IMR-90 (cell line): ENCODE data around the gene NUDT3. TPM values are rescaled to one million over a fixed set of nuclear protein-coding genes. Genes with fewer than 3 reads are reported as not detected.

Experiments
- ATAC-seq: fragments of 200-7000 bp; cut with Tn5 transposase; 2 replicates; pipeline ENCODE4 v1.9.1; 2020; ENCODE audit warnings: low read depth, mild to moderate bottlenecking, moderate library complexity
- BruUV-seq: library from RNA; stranded (reverse); fragments of 400-500 nt; replicated peaks from 2 replicates; lab custom pipeline; 2021; lab: Mats Ljungman, UMichigan
- CTCF ChIA-PET: fragments of 300-600 bp; formaldehyde crosslinking; extraction: SDS; loops from one replicate; lab custom pipeline; 2021; ENCODE audit warnings: antibody characterized with exemption; lab: Yijun Ruan, JAX
- POLR2A ChIA-PET: fragments of 300-600 bp; sonication (Branson Sonifier 250); formaldehyde crosslinking; loops from one replicate; lab custom pipeline; 2022; ENCODE audit warnings: antibody characterized with exemption; ENCODE audit not compliant: unreplicated experiment; lab: Charles Lee
- DNase-seq: peaks from one replicate; pipeline ENCODE4 v3.0.0; 2013
- H2AFZ ChIP-seq: replicated peaks from 2 replicates; pipeline ENCODE3; 2013; ENCODE audit warnings: low read length, mild to moderate bottlenecking; ENCODE audit not compliant: poor library complexity
- H2AK5ac ChIP-seq: 2 replicates; pipeline ENCODE4 v1.6.1; 2013; ENCODE audit warnings: low read depth, low read length, inconsistent platforms
- H2AK9ac ChIP-seq: replicated peaks from 2 replicates; pipeline ENCODE3; 2013; ENCODE audit warnings: mild to moderate bottlenecking, low read depth, low read length, moderate library complexity; ENCODE audit not compliant: poor library complexity
- H2BK120ac ChIP-seq: 2 replicates; pipeline ENCODE4 v1.6.1; 2013; ENCODE audit warnings: low read depth, low read length, inconsistent platforms
- H2BK15ac ChIP-seq: 3 replicates; pipeline ENCODE4 v1.6.1; 2013; ENCODE audit warnings: low read depth, low read length, inconsistent platforms
- H2BK20ac ChIP-seq: 2 replicates; pipeline ENCODE4 v1.6.1; 2013; ENCODE audit warnings: low read depth, mild to moderate bottlenecking, inconsistent platforms, low read length, moderate library complexity
- H2BK5ac ChIP-seq: 2 replicates; pipeline ENCODE4 v1.6.1; 2013; ENCODE audit warnings: mild to moderate bottlenecking, low read depth, low read length, inconsistent platforms; ENCODE audit not compliant: poor library complexity, severe bottlenecking
- H3K14ac ChIP-seq: replicated peaks from 2 replicates; pipeline ENCODE4 v1.6.1; 2013; ENCODE audit warnings: low read depth, low read length, inconsistent platforms
- H3K18ac ChIP-seq: 2 replicates; pipeline ENCODE4 v1.6.1; 2013; ENCODE audit warnings: low read depth, low read length, control low read depth
- H3K23ac ChIP-seq: 2 replicates; pipeline ENCODE4 v1.6.1; 2013; ENCODE audit warnings: low read depth, low read length, inconsistent platforms
- H3K27ac ChIP-seq: 2 replicates; pipeline ENCODE4 v1.5.1; 2013; ENCODE audit warnings: mild to moderate bottlenecking, control low read depth, low read length; ENCODE audit not compliant: insufficient read depth
- H3K27me3 ChIP-seq: 2 replicates; pipeline ENCODE4 v1.6.1; 2013; ENCODE audit warnings: low read length; ENCODE audit not compliant: control insufficient read depth, insufficient read depth
- H3K36me3 ChIP-seq: 2 replicates; pipeline ENCODE4 v1.6.1; 2013; ENCODE audit warnings: low read length, mixed read lengths; ENCODE audit not compliant: control insufficient read depth, insufficient read depth
- H3K4ac ChIP-seq: 2 replicates; pipeline ENCODE4 v1.6.1; 2013; ENCODE audit warnings: low read depth, low read length, inconsistent platforms
- H3K4me1 ChIP-seq: 2 replicates; pipeline ENCODE4 v1.6.1; 2013; ENCODE audit warnings: low read length, mixed read lengths; ENCODE audit not compliant: control insufficient read depth, insufficient read depth
- H3K4me2 ChIP-seq: 2 replicates; pipeline ENCODE4 v1.6.1; 2013; ENCODE audit warnings: low read depth, mild to moderate bottlenecking, control low read depth, low read length, moderate library complexity
- H3K4me3 ChIP-seq: 2 replicates; pipeline ENCODE4 v1.5.1; 2013; ENCODE audit warnings: low read depth, mild to moderate bottlenecking, control low read depth, low read length, moderate library complexity; ENCODE audit not compliant: insufficient read depth
- H3K56ac ChIP-seq: 2 replicates; pipeline ENCODE4 v1.6.1; 2013; ENCODE audit warnings: low read length, inconsistent platforms; ENCODE audit not compliant: insufficient read depth; ENCODE audit errors: extremely low read depth
- H3K79me1 ChIP-seq, 2 experiments: 2 replicates each; pipeline ENCODE4 v1.6.1; 2013; ENCODE audit warnings: low read length in 2 of 2, inconsistent platforms in 1 of 2, low read depth in 1 of 2
- H3K9ac ChIP-seq: 2 replicates; pipeline ENCODE4 v1.6.1; 2013; ENCODE audit warnings: low read depth, low read length, control low read depth
- H3K9me1 ChIP-seq: 2 replicates; pipeline ENCODE4 v1.6.1; 2013; ENCODE audit warnings: low read length, inconsistent platforms; ENCODE audit not compliant: insufficient read depth
- H3K9me3 ChIP-seq: 2 replicates; pipeline ENCODE4 v1.6.1; 2013; ENCODE audit warnings: low read length; ENCODE audit not compliant: control insufficient read depth, insufficient read depth
- H4K20me1 ChIP-seq: 2 replicates; pipeline ENCODE4 v1.6.1; 2013; ENCODE audit warnings: low read length, inconsistent platforms; ENCODE audit not compliant: insufficient read depth
- H4K5ac ChIP-seq: 2 replicates; pipeline ENCODE4 v1.6.1; 2013; ENCODE audit warnings: mild to moderate bottlenecking, low read depth, low read length, control low read depth
- H4K8ac ChIP-seq, 2 experiments: 2 replicates each; pipeline ENCODE4 v1.6.1; 2013; ENCODE audit warnings: low read depth in 2 of 2, low read length in 2 of 2, control low read depth in 1 of 2, inconsistent platforms in 1 of 2
- H4K91ac ChIP-seq: 2 replicates; pipeline ENCODE4 v1.6.1; 2013; ENCODE audit warnings: low read depth, low read length, inconsistent platforms; ENCODE audit not compliant: insufficient read depth
- BHLHE40 ChIP-seq: fragments of 150-350 bp; IDR thresholded peaks from 2 replicates; pipeline ENCODE4 v1.6.1; 2016; ENCODE audit warnings: mild to moderate bottlenecking, low read depth, low read length
- CEBPB ChIP-seq: IDR thresholded peaks from 2 replicates; pipeline ENCODE4 v1.6.1; 2012; ENCODE audit warnings: low read depth, low read length, improper control_type of control experiment
- CHD1 ChIP-seq: IDR thresholded peaks from 2 replicates; pipeline ENCODE4 v1.6.1; 2012; ENCODE audit warnings: low read depth, low read length, improper control_type of control experiment
- FOS ChIP-seq: fragments of 150-350 bp; IDR thresholded peaks from 2 replicates; pipeline ENCODE4 v1.6.1; 2016; ENCODE audit warnings: low read depth, low read length
- MAFK ChIP-seq: IDR thresholded peaks from 2 replicates; pipeline ENCODE4 v1.6.1; 2012; ENCODE audit warnings: low read depth, low read length, improper control_type of control experiment
- MAZ ChIP-seq: IDR thresholded peaks from 2 replicates; pipeline ENCODE4 v1.6.1; 2012; ENCODE audit warnings: low read depth, mild to moderate bottlenecking, low read length, improper control_type of control experiment, moderate library complexity, borderline replicate concordance
- MXI1 ChIP-seq: IDR thresholded peaks from 2 replicates; pipeline ENCODE4 v1.6.1; 2012; ENCODE audit warnings: low read depth, mild to moderate bottlenecking, low read length, moderate library complexity, borderline replicate concordance
- NFE2L2 ChIP-seq: fragments of 150-350 bp; IDR thresholded peaks from 2 replicates; pipeline ENCODE4 v1.6.1; 2016; ENCODE audit warnings: low read depth, mild to moderate bottlenecking, low read length
- POLR2A ChIP-seq: IDR thresholded peaks from 2 replicates; pipeline ENCODE4 v1.6.1; 2012; ENCODE audit warnings: mild to moderate bottlenecking, low read depth, low read length
- RAD21 ChIP-seq: IDR thresholded peaks from 2 replicates; pipeline ENCODE4 v1.6.1; 2012; ENCODE audit warnings: low read length, improper control_type of control experiment
- RCOR1 ChIP-seq: IDR thresholded peaks from 2 replicates; pipeline ENCODE4 v1.6.1; 2012; ENCODE audit warnings: mild to moderate bottlenecking, low read length, improper control_type of control experiment; ENCODE audit not compliant: insufficient replicate concordance
- RFX5 ChIP-seq: IDR thresholded peaks from 2 replicates; pipeline ENCODE4 v1.8.0; 2012; ENCODE audit warnings: low read depth, mild to moderate bottlenecking, low read length, moderate library complexity
- SMC3 ChIP-seq: fragments of 150-350 bp; IDR thresholded peaks from 2 replicates; pipeline ENCODE4 v1.6.1; 2016; ENCODE audit warnings: low read depth, mild to moderate bottlenecking, antibody characterized with exemption, low read length, moderate library complexity
- WGBS, 2 experiments: methylation state at CpG; one replicate each; pipeline versions ENCODE4 v1.1.5 to v1.1.7; 2013; ENCODE audit warnings: missing lambda C conversion rate in 2 of 2; ENCODE audit not compliant: insufficient read length in 1 of 2; ENCODE audit errors: extremely low coverage in 2 of 2; 5-methylcytosine and 5-hydroxymethylcytosine counted together
- dilution Hi-C: fragments of 300-500 bp; cut with HindIII; formaldehyde crosslinking; loops from one replicate; pipeline ENCODE4 v1.14.3; 2018; ENCODE audit warnings: low sequenced_read_pairs; ENCODE audit not compliant: unreplicated experiment
- in situ Hi-C: fragments of 300-500 bp; cut with MboI; formaldehyde crosslinking; loops from 3 replicates; pipeline ENCODE4 v1.14.3; 2019; ENCODE audit warnings: low sequenced_read_pairs, inconsistent platforms, mixed read lengths
- intact Hi-C: fragments of 100-400 bp; cut with micrococcal nuclease; formaldehyde crosslinking; loops from 2 replicates; pipeline ENCODE4 v1.10.0; 2022
- polyA plus RNA-seq, 3 experiments: library from polyadenylated mRNA; depleted of rRNA; stranded (reverse); fragments of >200 nt; gene quantifications; 2 replicates each; pipeline ENCODE4 v1.2.3, GENCODE V29; 2012; ENCODE audit warnings: low replicate concordance in 1 of 3
- total RNA-seq: library from RNA; depleted of rRNA; stranded (reverse); fragments of >200 nt; gene quantifications from 2 replicates; pipeline ENCODE4 v1.2.3, GENCODE V29; 2012
- TF ChIP-seq, protein P1 (sequence below): fragments of 150-350 bp; IDR thresholded peaks from 2 replicates; pipeline ENCODE4 v1.6.1; 2017; ENCODE audit warnings: mild to moderate bottlenecking, antibody characterized with exemption, low read length, low read depth
- TF ChIP-seq, protein P2 (sequence below): conservative IDR thresholded peaks from 2 replicates; pipeline ENCODE4 v1.5.1; 2012; ENCODE audit warnings: mild to moderate bottlenecking, low read depth, low read length, improper control_type of control experiment
- TF ChIP-seq, protein P3 (sequence below): fragments of 150-350 bp; IDR thresholded peaks from 2 replicates; pipeline ENCODE4 v1.6.1; 2016; ENCODE audit warnings: low read depth, mild to moderate bottlenecking, low read length, moderate library complexity, borderline replicate concordance

Gene NUDT3
- total and polyA plus RNA-seq, 2 of the 4 experiments (the other 2 are of a cell fraction): 10.1 to 17.2 TPM

DNA sequence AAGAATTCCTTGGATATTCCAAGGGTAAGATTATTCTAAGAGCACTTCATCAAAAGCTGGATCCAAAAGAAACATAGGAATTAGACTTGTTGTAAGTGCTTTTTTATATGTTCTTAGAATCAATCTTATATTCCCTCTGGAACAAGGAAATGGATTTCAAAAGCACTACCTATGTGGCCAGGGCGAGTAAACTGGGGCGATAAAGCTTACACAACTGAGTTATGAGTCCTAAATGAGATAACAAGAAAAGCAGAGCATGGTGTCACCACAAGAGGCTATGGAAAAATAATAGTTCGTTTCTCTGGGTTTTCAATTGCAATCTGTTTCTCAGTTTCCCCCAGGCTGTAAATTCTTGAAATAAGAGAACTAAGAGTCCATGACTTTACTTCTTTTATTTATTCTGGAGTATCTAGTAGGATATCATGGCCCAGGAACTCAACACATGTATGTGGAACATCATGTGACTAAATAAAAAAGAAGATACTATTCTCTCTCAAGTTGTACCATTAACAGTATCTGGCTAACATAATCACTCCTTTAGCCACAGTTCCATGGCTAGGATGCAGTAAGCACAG lies 51.5 kb downstream of the NUDT3 start:
- H3K27ac ChIP-seq: peak overlapping the region; percentile 4; the same call in 1 of the 2 replicates
- H3K9me1 ChIP-seq: peaks cover 24% of the 10 kb centered on the region
- TF ChIP-seq RFX5: no peak
- TF ChIP-seq NFE2L2: no peak
- TF ChIP-seq MXI1: no peak
- TF ChIP-seq, protein P1, sequence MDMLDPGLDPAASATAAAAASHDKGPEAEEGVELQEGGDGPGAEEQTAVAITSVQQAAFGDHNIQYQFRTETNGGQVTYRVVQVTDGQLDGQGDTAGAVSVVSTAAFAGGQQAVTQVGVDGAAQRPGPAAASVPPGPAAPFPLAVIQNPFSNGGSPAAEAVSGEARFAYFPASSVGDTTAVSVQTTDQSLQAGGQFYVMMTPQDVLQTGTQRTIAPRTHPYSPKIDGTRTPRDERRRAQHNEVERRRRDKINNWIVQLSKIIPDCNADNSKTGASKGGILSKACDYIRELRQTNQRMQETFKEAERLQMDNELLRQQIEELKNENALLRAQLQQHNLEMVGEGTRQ: no peak; the same call in 1 of the 2 replicates
- no peak for TF ChIP-seq POLR2A
- TF ChIP-seq BHLHE40: no peak
- TF ChIP-seq, protein P2, sequence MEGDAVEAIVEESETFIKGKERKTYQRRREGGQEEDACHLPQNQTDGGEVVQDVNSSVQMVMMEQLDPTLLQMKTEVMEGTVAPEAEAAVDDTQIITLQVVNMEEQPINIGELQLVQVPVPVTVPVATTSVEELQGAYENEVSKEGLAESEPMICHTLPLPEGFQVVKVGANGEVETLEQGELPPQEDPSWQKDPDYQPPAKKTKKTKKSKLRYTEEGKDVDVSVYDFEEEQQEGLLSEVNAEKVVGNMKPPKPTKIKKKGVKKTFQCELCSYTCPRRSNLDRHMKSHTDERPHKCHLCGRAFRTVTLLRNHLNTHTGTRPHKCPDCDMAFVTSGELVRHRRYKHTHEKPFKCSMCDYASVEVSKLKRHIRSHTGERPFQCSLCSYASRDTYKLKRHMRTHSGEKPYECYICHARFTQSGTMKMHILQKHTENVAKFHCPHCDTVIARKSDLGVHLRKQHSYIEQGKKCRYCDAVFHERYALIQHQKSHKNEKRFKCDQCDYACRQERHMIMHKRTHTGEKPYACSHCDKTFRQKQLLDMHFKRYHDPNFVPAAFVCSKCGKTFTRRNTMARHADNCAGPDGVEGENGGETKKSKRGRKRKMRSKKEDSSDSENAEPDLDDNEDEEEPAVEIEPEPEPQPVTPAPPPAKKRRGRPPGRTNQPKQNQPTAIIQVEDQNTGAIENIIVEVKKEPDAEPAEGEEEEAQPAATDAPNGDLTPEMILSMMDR: no peak
- TF ChIP-seq CHD1: no peak
- no peak for TF ChIP-seq RCOR1
- no peak for TF ChIP-seq MAFK
- no peak for TF ChIP-seq CEBPB
- TF ChIP-seq, protein P3, sequence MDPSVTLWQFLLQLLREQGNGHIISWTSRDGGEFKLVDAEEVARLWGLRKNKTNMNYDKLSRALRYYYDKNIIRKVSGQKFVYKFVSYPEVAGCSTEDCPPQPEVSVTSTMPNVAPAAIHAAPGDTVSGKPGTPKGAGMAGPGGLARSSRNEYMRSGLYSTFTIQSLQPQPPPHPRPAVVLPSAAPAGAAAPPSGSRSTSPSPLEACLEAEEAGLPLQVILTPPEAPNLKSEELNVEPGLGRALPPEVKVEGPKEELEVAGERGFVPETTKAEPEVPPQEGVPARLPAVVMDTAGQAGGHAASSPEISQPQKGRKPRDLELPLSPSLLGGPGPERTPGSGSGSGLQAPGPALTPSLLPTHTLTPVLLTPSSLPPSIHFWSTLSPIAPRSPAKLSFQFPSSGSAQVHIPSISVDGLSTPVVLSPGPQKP: no peak
- no peak for TF ChIP-seq SMC3
- no peak for TF ChIP-seq RAD21
- no peak for TF ChIP-seq FOS
- TF ChIP-seq MAZ: no peak
- H2BK5ac ChIP-seq: peak overlapping the region; percentile 11
- peaks cover 36 to 64% of the 10 kb centered on the region in 2 experiments for H3K79me1 ChIP-seq
- H4K5ac ChIP-seq: no peak overlapping the region
- ChIA-PET POLR2A (no interaction called here), CTCF (no interaction called here)
- DNase-seq (no peak), ATAC-seq (no peak; the same call in 1 of the 2 replicates)
- H3K9ac ChIP-seq: no peak overlapping the region
- H4K91ac ChIP-seq: no peak overlapping the region
- H3K27me3 ChIP-seq: no peaks in the 10 kb centered on the region
- H3K18ac ChIP-seq: peak overlapping the region; percentile 26; the same call in 1 of the 2 replicates
- H2AK5ac ChIP-seq: no peak overlapping the region
- BruUV-seq: no TSS peak
- H3K56ac ChIP-seq: no peak overlapping the region
- no peaks in the 10 kb centered on the region for H3K9me3 ChIP-seq
- no peak overlapping the region for H3K4ac ChIP-seq
- in situ Hi-C loops: no loop called here
- dilution Hi-C loops: no loop called here
- peak overlapping the region; percentile 31 for H3K14ac ChIP-seq
- H3K4me2 ChIP-seq: no peak overlapping the region
- H4K20me1 ChIP-seq: peaks cover 44% of the 10 kb centered on the region
- H3K23ac ChIP-seq: no peak overlapping the region
- no peaks in the 10 kb centered on the region; the same call in 1 of the 2 replicates for H3K36me3 ChIP-seq
- no peak overlapping the region for H2AFZ ChIP-seq
- intact Hi-C loops: no loop called here
- no peak overlapping the region for H3K4me3 ChIP-seq
- no peak overlapping the region for H2AK9ac ChIP-seq
- peaks cover 9% of the 10 kb centered on the region for H3K4me1 ChIP-seq
- 100% methylated on average over 2 of the region's 3 CpGs; no CpG with 5 or more reads in 1 of the 2 experiments for WGBS, 2 experiments
- H2BK120ac ChIP-seq: no peak overlapping the region
- no peak overlapping the region for H2BK15ac ChIP-seq
- H4K8ac ChIP-seq: no peak overlapping the region
- no peak overlapping the region for H2BK20ac ChIP-seq
